Superior temporal gyrus (tissue), 1 donor: ENCODE measurements around the gene HIPK4.

Source experiments
- DNase-seq: peaks from one replicate; pipeline ENCODE4 v3.0.0-alpha.2; 2016; ENCODE audit errors: extremely low spot score

Gene HIPK4

DNA sequence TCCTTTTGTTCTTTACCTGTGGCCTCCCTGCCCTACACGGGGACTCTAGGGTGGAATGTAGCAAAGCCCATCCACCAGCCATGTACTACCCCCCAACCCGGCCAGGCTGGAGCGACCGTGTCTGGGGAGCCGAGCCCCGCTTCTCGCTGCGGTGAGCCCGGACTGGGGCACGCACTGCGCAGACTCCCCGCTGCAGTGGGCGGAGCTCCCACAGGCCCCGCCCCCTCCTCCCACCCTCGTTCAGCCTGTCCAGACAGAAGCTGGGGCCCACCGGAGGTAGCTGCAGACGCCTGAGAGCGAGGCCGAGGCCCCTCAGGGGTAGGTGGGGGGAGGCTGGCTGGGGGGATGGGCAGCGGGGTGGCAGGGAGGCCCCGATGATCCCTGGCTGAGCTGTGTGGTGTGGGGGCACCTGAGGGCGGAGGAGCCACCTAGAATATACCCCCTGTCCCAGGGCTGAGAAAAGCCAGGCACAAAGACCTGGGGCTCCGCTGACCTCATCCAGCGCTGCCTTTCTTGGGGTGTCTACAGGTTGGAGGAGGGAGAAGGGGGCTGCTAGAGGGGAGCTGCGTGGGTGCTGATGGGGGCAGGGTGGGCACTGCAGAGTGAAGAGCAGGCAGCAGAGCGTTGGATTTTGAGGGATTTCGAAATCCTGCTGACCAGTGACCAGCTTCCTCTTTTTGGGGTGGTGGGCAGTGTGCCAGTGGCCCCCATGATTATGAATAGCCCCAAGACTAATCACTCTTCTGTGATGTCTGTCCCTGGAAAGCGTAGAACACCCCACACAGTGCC, 24.2 kb downstream of the HIPK4 start:
- DNase-seq = peak; percentile 70

DNA sequence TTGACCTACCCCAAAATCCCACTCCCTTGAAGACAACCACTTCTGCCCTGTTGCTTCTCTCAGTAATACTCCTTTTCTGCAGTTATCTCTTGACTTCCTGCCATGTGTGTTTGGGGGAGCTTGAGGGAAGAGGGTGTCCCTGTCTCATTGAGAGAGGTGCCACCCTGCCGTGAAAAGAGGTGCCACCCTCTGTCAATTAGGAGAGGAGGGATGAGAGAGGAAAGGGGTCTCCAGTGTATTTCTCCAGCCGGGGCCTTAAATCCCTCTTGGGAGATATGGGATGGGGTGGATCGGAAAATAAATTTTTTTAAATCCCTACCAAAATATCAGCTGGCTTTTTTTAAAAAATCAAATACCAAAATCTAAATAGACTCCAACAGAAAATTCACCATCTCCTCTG, 25.0 kb downstream of the HIPK4 start:
- DNase-seq = no peak

DNA sequence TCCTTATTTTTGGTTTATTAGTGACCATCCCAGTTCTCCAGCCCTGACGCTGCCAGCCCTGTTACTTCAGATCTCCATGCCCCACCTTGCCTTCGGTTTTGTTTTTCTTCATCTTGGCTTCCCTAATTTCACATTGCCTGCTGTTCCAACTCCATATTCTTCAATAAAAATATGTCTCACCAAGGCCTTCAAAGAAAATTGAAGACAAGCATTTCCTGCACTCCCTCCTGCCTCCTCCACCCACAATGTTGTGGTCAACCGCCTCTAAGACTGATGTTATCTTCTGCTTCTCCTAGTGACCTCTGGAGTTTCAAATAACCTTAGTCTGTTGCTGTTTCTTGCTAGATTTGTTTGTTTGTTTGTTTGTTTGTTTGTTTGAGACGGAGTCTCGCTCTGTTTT, 26.9 kb downstream of the HIPK4 start:
- no peak for DNase-seq

DNA sequence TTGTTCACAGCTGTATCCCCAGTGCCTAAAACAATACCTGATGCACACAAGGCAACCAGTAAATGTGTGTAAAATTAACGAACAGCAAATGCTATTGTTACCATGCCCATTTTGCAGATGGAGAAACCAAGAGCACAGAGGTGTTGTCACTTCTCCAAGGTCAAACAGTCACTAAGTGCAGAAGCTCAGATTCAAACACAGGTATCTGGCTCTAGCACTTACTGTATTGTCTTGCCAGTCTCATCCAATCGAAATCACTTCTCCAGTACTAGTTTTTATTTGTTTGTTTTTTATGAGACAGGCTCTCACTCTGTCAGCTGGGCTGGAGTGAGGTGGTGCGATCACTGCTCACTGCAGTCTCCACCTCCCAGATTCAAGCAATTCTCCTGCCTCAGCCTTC, 27.8 kb downstream of the HIPK4 start:
- DNase-seq = no peak

DNA sequence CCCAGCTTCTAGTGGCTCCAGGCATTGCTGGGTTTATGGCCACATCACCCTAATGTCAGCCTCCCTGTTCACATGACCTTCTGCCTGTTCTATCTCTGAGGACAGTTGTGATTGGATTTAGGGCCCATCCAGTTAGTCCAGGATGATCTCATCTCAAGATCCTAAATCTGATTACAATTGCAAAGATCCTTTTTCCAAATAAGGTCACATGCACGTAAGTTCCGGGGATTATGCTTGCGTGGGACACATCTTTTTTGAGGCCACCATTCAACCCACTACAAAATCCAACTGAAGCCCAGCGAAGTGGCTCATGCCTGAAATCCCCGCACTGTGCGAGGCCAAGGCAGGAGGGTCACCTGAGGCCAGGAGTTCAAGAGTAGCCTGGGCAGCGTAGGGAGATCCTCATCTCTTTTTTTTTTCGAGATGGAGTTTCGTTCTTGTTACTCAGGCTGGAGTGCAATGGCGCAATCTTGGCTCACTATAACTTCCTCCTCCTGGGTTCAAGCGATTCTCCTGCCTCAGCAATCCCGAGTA, 29.2 kb downstream of the HIPK4 start:
- no peak for DNase-seq

DNA sequence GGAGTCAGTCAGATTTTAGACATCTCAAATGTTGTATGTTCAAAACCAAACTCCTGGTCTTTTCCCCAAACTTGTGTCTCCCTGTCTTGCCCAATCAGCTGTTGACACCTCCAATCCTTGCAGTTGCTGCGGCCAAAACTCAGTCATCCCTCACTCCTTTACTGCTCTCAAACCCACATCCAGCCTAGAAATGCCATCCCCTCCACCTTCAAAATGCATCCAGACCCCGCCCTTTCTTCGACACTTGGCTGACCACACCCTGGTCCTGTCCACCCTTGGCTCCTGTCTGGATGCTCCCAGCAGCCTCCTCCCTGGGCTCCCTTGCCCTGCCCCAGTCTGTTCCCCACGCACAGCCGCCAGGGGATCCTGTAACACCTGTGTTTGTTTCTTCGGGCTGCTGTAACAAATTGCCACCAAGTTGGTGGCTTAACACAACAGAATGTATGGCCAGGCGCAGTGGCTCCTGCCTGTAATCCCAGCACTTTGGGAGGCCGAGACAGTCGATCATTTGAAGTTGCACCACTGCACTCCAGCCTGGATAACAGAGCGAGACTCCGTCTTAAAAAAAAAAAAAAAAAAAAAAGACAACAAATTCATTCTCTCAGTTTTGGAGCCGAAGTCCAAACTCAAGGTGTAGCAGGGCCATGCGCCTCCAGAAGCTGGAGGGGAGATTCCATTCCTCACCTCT, 29.8 kb downstream of the HIPK4 start:
- no peak for DNase-seq

DNA sequence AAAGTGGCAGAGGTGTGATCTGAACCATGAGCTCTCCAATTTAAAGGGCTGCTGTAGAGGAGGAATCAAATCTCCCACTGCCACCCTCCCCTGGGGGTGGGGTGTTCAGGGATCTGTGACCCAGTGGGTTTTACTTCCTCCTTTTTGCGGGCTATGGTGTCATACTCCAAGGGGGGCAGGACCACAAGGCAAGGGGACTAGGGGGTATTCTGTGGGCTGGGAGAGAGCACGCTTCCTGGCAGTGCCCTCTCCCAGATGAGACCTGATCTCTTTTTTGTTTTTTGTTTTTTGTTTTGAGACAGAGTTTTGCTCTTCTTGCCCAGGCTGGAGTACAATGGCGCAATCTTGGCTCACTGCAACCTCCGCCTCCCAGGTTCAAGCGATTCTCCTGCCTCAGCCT, 31.2 kb downstream of the HIPK4 start:
- no peak for DNase-seq

DNA sequence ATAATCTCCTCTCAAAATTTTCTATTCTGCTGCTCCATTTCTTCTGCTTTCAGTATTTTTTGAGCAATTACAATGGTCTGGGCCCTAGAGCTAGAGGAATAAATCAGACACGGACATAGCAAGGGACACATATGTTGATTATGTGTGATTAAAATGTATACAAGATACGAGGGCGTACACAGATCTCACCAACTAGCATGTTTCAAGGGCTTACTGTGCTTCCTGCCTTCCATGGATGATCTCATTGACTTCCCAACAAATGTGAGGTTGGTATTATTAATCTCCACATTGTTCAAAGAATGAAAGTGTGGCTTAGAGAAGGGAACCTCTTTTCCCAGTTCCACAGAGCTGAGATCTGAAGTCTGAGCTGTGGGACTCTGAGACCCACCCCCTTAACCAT, 32.3 kb downstream of the HIPK4 start:
- DNase-seq = no peak

DNA sequence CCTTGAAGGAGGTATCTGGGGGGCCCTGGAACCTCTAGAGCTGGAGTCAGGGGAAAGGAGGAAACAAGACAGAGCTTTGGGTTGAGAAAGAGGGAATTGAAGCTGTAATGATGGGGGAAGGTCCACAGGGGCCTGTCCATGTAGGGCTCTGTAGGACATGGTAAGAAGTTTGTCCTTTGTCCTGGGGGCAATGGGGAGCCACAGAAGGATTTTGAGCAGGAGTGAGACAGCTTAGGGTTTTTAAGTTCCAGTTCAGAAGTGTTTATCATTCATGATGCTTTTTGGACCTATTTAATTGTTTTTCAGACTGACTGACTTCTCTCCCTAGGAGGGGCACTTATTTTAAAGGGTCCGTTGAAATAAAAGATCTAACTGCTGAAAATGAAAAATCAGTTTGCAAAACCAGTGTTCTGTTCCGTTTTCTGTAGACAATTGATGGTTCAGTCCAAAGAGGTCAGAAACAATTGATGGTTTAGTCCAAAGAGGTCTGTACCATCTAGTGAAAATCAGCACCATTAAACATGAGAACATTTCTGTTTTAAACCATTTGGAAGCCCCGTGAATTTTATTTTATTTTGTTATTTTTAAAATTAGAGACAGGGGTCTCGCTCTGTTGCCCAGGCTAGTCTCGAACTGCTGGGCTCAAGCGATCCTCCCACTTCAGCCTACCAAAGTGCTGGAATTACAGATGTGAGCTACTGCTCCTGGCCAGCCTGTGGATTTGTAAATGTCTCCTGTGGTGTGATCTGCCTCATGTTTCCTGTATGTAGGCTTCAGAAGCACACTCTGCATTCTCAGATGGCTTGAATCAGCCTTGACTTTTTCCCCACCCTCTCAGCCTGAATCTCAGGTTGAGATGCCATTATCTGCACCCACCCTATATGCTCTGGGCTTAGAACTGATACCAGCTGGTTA, 33.0 kb downstream of the HIPK4 start:
- no peak for DNase-seq

DNA sequence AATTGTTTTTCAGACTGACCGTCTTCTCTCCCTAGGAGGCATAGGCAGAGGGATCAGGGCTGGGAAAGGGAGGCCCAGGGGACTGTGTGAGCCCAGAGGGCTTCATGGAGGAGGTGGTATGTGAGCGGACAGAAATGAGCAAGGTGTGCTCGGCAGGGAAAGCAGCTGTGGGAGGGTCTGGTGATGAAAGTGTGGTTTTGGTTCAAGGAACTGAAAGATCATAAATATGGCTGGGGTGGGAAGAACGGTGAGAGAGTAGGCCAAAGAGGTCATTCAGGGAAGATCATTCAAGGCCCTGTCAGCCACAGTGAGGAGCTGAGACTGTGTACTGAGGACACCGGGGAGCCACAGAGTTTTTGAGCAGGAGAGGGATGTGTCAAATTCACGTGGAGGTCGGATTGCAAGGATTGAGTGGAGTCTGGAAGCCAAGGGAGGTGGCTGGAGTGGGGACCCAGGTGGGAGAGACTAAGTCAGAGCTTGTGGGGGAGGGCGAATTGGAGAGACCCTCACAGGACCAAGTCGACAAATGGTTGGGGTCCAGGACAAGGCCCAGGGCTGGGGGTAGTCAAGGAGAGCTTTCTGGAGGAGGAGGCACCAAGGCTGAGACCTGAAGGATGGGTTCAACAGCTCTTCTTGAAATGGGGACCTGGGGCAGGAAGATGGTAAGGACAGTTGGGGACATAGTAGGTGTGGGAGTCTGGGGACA, 33.9 kb downstream of the HIPK4 start:
- no peak for DNase-seq

DNA sequence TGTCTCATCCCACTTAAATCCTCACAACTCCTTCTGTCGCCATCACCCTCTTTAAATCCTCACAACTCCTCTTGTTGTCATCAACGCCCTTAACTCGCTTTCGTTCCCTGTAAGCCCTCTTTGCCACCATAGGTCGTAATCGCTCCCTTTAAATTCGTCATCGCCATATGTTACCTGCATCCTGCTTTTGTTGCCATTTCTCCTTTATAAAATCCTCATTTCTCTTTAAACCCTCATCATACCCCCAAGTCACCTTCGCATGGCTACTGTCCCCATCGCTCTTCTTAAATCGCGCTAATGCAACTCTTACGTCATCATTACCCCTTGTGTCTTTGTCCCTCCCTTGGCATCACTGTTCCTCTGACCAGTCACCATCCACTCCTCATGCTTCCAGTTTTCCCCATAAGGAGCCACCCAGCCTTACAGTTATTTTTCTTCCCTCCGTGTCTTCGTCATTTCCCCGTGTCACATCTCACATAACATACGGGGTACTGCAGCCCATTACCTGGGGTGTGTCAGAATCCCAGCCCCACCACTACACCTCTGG, 40.9 kb downstream of the HIPK4 start:
- DNase-seq = peak; percentile 53

DNA sequence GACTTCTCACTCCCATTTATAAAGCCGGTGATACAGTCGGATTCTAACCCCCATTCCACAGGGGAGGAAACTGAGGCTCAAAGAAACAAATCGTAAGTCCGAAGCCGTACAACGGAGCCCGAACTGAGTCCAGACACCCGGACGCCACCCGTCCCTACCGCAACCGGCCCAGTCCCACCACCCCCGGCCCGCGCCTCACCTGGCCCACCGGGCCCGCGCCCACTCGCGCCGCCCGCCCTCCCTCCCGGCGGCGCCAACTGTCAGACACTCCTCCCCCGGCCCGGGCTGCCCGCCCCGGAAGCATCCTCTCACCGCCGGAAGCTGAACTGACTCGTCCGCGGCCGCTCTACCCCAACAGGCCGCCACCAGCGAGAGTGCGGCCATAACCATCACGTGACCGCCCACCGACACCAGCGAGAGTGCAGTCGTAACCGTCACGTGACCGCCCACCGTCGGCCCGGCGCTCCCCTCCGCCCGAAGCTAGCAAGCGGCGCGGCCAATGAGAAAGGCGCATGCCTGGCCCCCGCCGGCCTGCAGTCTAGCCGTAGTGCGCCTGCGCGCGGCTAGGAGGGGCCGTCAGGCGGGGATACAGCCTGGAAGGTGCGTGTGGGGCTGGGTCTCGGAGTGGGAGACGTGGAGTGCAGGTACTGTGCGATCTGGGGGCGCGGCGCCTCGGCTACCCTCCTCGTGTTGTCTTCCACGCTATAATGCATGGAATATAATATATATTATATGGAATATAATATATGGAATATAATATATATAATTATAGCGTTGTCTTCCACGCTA, 41.7 kb downstream of the HIPK4 start, which contains the start of the genes C19orf47 and PLD3:
C19orf47 (minus strand) TSS at position 273 of the 789 bp plus-strand sequence. CDS start 6,540 bp downstream, outside the sequence.
PLD3 (plus strand) TSS at position 571 of the 789 bp plus-strand sequence. CDS start 17,789 bp downstream, outside the sequence.
- DNase-seq = peak; percentile 99

DNA sequence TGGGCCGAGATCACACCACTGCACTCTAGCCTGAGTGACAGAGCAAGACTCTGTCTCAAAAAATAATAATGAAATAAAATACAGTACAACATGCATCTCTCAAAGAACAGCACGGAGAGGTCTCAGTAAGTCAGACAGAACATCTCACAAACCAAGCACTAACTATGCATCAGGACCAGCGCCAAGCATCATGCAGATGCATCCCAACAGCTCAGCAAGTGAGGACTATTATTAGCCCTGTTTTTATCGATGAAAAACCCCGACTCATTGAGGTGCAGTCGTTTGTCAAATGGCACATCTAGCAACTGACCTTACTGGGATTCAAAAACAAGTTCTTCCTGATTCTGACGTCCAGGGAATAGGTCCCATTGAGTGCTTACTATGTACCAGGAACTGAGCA, 45.6 kb downstream of the HIPK4 start:
- DNase-seq = no peak

DNA sequence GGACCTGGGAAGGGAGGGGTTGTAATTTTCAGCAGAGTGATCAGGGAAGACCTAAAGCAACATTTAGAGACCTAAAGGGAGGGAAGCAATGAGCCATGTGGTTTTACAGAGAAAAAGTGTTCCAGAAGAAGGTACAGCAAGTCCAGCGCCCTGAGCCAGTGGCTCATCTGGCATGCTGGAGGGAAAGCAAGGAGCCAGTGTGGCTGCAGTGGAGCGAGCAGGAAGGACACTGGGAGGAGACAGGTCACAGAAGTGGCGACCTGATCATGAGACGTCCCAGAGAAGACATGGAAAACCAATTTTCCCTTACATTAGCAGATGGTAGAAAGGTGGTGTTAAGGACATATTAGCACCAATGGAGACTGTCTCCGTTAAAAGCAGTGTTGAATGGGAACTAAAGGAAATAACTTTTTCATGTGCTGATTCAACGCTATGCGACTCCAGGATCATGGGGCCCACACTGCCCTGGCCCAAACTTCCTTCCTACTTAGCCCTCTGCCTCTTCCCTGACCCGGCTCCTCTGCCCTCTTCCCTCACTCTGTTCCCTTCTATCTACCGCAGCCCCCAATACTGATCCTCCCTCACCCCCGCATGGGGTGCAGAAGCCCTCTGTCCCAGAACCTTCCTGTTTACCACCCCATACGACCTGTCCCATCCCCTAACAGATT, 47.2 kb downstream of the HIPK4 start:
- no peak for DNase-seq

DNA sequence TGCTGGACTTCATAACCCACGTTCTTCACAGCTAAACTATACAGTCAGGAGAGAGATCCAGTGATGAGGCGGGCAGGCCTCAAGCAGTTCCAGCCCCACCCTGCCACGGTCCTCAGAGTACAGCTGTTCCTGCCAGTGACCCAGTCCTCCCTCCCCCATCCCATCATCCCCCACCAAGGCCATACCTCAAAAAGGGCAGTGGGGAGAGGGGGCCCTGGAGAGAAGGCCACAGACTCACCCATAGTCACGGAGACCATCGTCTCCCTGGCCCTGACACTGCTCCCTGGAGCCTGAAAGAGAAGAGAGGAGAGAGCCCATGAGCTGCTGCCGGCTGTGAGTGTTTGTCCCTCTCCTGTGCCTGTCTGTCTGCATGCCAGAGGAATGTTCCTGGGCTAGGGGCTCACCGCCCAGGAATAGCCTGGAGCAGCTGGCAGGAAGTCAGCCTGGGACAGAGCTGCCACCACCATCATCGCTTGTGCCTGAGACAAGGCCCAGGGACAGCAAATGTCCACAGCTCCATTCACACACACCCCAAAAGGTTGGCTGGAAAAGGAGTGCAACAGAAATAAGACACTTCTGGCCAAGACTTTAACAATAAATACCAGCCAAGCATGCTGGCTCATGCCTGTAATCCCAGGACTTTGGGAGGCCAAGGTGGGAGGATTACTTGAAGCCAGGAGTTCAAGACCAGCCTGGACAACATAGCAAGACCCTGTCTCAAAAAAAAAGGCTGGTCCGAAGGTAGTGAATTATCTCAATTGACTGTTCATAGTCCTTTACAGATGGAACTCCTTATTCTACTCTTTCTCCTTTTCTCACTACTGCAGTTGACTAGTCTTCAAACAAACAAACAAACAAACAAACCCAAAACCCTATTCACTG, 48.1 kb downstream of the HIPK4 start:
- DNase-seq = no peak

DNA sequence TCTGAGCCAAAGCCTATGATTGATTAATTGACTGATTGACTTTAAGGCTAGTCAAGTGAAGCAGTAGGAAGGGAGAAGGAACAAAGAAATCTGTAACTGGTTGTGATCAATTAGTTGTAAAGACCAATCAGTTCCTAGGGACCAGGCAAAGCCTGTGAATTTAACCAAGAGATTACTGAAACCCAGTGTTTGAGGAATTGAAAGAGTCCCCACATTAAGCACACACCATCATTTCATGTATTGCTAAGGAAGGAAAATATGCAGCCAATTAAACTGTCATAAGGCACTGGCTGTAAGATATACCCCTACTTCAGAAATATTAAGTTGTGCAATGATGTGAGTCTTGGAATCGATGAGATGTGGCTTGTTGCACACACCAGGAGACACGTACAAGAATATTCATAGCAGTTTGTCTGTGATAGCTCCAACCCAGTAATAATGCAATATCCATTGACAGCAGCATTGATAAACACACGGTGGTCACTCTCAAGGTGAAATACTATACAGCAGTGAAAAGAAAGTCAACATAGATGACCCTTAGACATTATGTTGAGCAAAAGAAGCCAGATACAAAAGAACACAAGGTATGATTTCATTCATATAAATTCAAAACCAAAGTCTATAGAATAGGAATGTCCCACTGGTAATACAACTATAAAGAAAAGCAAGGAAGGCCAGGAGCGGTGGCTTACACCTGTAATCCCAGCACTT, 50.8 kb downstream of the HIPK4 start:
- no peak for DNase-seq

DNA sequence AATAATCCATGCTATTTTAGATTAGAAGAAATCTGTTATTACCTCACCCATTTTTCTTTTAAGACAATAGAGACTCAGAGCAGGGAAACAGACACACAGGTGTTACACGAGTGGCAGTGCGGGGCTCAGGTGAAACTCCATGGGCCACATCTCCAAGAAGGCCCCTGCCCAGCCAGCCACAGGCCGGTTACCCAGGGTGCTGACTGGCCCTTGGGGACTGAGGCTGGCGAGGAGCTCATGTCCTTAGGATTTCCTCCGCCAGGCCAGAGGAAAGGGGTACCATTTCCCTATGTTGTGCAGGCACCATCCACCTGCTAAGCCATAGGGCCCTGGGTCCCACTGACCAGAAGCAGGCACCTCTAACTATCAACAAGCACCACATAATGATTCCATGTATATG, 52.4 kb downstream of the HIPK4 start:
- no peak for DNase-seq

DNA sequence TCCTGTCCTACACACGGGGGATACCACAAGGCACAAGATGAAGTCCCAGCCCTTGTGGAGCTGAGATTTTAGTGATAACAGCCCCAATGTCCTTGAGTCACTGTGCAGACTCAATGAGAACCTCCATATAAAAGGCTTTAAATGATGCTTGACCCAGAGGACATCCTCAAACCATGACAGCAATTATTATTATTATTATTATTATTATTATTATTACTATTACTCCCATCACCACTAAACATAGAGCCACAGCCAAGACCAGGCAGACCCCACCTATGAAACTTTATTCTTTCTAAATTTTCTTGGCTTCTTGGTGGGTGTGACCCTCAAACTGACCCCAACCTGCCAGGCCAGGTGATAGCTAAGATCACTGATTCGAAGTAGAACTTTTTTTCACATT, 52.9 kb downstream of the HIPK4 start:
- DNase-seq = no peak
